WERI-Rb-1 (cell line): ENCODE results near the gene MED12.
A peak's percentile ranks its signal among the peaks of the same experiment; 100 is the strongest.

ENCODE experiments used
- DNase-seq: peaks from one replicate; pipeline ENCODE4 v3.0.0-alpha.2; 2020
- H3K27ac ChIP-seq: fragments of 250-450 bp; sonication (Bioruptor Pico); 2 replicates; pipeline ENCODE4 v1.5.1; 2020; ENCODE audit warnings: mild to moderate bottlenecking, moderate library complexity
- H3K27me3 ChIP-seq: fragments of 250-450 bp; sonication (Bioruptor Pico); 2 replicates; pipeline ENCODE4 v1.5.1; 2021; ENCODE audit warnings: mild to moderate bottlenecking, low read depth, moderate library complexity; ENCODE audit not compliant: insufficient read depth, severe bottlenecking
- H3K36me3 ChIP-seq: fragments of 250-450 bp; sonication (Bioruptor Pico); 2 replicates; pipeline ENCODE4 v1.5.1; 2020; ENCODE audit warnings: mild to moderate bottlenecking, moderate library complexity
- H3K4me3 ChIP-seq: 2 replicates; pipeline ENCODE4 v1.5.1; 2011; ENCODE audit warnings: low read depth, mild to moderate bottlenecking, control low read depth, low read length
- H3K9me3 ChIP-seq: fragments of 250-450 bp; sonication (Bioruptor Pico); 2 replicates; pipeline ENCODE4 v1.5.1; 2021; ENCODE audit warnings: mild to moderate bottlenecking, moderate library complexity; ENCODE audit not compliant: severe bottlenecking
- CTCF ChIP-seq: IDR thresholded peaks from 2 replicates; pipeline ENCODE4 v1.5.1; 2011; ENCODE audit warnings: low read depth, mild to moderate bottlenecking, control low read depth, inconsistent platforms, low read length

The MED12 gene

GRCh38 chrX:71181558-71181909 lies 63.1 kb downstream of the MED12 start:
- DNase-seq, result no peak
- Histone ChIP-seq H3K27me3 (peaks cover 15% of the 10 kb centered on the region), H3K36me3 (no peaks in the 10 kb centered on the region), H3K4me3 (no peak overlapping the region), H3K27ac (no peak overlapping the region), H3K9me3 (peaks cover 4% of the 10 kb centered on the region)
- no peak for TF ChIP-seq CTCF

GRCh38 chrX:71181910-71182799 lies 63.8 kb downstream of the MED12 start:
- peaks cover 15% of the 10 kb centered on the region for H3K27me3 ChIP-seq
- no peak for TF ChIP-seq CTCF
- H3K36me3 ChIP-seq, result no peaks in the 10 kb centered on the region
- DNase-seq, result peak; percentile 7
- peaks cover 4% of the 10 kb centered on the region for H3K9me3 ChIP-seq
- no peak overlapping the region for H3K4me3 ChIP-seq
- H3K27ac ChIP-seq, result no peak overlapping the region

- Histone ChIP-seq H3K36me3 (no peaks in the 10 kb centered on the region), H3K9me3 (peaks cover 4% of the 10 kb centered on the region), H3K27me3 (peaks cover 11% of the 10 kb centered on the region), H3K4me3 (no peak overlapping the region), H3K27ac (no peak overlapping the region)
- DNase-seq, result no peak
- TF ChIP-seq CTCF, result no peak
Measured at GRCh38 chrX:71182871-71183270, 64.5 kb downstream of the MED12 start.

GRCh38 chrX:71183341-71183740 lies 64.9 kb downstream of the MED12 start:
- peaks cover 4% of the 10 kb centered on the region for H3K9me3 ChIP-seq
- no peaks in the 10 kb centered on the region for H3K36me3 ChIP-seq
- H3K27me3 ChIP-seq, result peaks cover 11% of the 10 kb centered on the region
- TF ChIP-seq CTCF, result no peak
- no peak overlapping the region for H3K4me3 ChIP-seq
- no peak overlapping the region for H3K27ac ChIP-seq
- DNase-seq, result no peak

GRCh38 chrX:71184092-71184491 lies 65.7 kb downstream of the MED12 start:
- H3K4me3 ChIP-seq, result no peak overlapping the region
- no peak for DNase-seq
- H3K9me3 ChIP-seq, result peaks cover 4% of the 10 kb centered on the region
- H3K27me3 ChIP-seq, result peaks cover 11% of the 10 kb centered on the region
- no peak overlapping the region for H3K27ac ChIP-seq
- no peak for TF ChIP-seq CTCF
- H3K36me3 ChIP-seq, result no peaks in the 10 kb centered on the region
